Omental fat pad (tissue), 4 donors: ENCODE measurements around the gene ANO2. TPM values are rescaled to one million over a fixed set of nuclear protein-coding genes. Genes with fewer than 3 reads are reported as not detected.

Experiments
- ATAC-seq: fragments of 150-250 bp; one replicate; pipeline ENCODE4 v1.9.1; 2016; ENCODE audit warnings: mild to moderate bottlenecking, moderate library complexity; ENCODE audit not compliant: low FRiP score
- DNase-seq: peaks from one replicate; pipeline ENCODE4 v3.0.0-alpha.2; 2019; ENCODE audit warnings: low spot score
- total RNA-seq, 4 donors: library from RNA; depleted of rRNA; stranded (reverse); fragments of >200 nt; gene quantifications; one replicate each; pipeline ENCODE4 v1.1.0, GENCODE V29; 2016
- TF ChIP-seq, protein P1 (sequence below), 3 donors: fragments of 450-650 bp; IDR thresholded peaks; one replicate each; pipeline ENCODE4 v1.5.1; 2016 to 2017; ENCODE audit warnings: antibody characterized with exemption in 3 of 3, mild to moderate bottlenecking in 3 of 3, moderate library complexity in 2 of 3

ANO2 gene
- total RNA-seq, 4 donors from 2014 or later, result 7.0 to 95.0 (median 20.8) TPM

- no peak for DNase-seq
- TF ChIP-seq, protein P1, sequence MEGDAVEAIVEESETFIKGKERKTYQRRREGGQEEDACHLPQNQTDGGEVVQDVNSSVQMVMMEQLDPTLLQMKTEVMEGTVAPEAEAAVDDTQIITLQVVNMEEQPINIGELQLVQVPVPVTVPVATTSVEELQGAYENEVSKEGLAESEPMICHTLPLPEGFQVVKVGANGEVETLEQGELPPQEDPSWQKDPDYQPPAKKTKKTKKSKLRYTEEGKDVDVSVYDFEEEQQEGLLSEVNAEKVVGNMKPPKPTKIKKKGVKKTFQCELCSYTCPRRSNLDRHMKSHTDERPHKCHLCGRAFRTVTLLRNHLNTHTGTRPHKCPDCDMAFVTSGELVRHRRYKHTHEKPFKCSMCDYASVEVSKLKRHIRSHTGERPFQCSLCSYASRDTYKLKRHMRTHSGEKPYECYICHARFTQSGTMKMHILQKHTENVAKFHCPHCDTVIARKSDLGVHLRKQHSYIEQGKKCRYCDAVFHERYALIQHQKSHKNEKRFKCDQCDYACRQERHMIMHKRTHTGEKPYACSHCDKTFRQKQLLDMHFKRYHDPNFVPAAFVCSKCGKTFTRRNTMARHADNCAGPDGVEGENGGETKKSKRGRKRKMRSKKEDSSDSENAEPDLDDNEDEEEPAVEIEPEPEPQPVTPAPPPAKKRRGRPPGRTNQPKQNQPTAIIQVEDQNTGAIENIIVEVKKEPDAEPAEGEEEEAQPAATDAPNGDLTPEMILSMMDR (IDR thresholded peaks at IDR 0.05), result no peak
- no peak for ATAC-seq
Measured at GRCh38 chr12:5586201-5586600, 358.9 kb downstream of the ANO2 start.

- ATAC-seq, result no peak
- TF ChIP-seq, protein P1 (IDR thresholded peaks at IDR 0.05), result no peak
Measured at GRCh38 chr12:5585178-5585577, 359.9 kb downstream of the ANO2 start.

GRCh38 chr12:5584412-5585175 lies 360.5 kb downstream of the ANO2 start:
- TF ChIP-seq, protein P1 (IDR thresholded peaks at IDR 0.05), result no peak
- DNase-seq (no peak), ATAC-seq (no peak)

More at GRCh38 chr12:5585178-5585577, 359.9 kb downstream of the ANO2 start:
- no peak for DNase-seq

- DNase-seq, result no peak
- TF ChIP-seq, protein P1 (IDR thresholded peaks at IDR 0.05), result no peak
- ATAC-seq, result no peak
Measured at GRCh38 chr12:5582541-5582940, 362.5 kb downstream of the ANO2 start.

DNA sequence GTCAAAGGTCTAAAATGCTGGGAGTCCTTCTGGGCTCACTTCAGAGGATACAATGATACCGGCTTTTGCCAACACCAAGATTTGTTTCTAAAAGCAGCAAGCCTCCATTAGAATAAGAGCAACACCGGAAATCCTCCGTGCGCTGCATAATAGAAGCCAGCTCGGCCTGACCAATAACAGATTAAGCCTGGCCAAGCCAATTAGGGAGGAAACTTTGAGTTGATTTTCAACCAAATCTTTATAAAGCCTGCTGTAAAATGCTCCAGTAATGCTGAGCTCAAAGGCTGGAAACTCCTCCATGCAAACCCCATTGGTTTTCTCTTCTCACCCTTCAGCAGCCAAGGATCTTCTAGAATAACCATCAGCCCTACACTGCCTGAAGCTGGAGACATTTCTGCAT lies 363.0 kb downstream of the ANO2 start:
- no peak for ATAC-seq
- DNase-seq, result no peak
- TF ChIP-seq, protein P1 (IDR thresholded peaks at IDR 0.05), result no peak

- no peak for ATAC-seq
- TF ChIP-seq, protein P1 (IDR thresholded peaks at IDR 0.05), result no peak
Measured at GRCh38 chr12:5581616-5582015, 363.4 kb downstream of the ANO2 start.

GRCh38 chr12:5581019-5581418 lies 364.0 kb downstream of the ANO2 start:
- TF ChIP-seq, protein P1 (IDR thresholded peaks at IDR 0.05), result no peak
- ATAC-seq, result no peak
- DNase-seq, result no peak

More at GRCh38 chr12:5581616-5582015, 363.4 kb downstream of the ANO2 start:
- DNase-seq, result no peak
